Urothelium cell line (cell line): Measurements from ENCODE around the gene TBC1D22A.

Experiments
- DNase-seq: peaks from one replicate; pipeline ENCODE4 v3.0.0; 2011; ENCODE audit warnings: low spot score, mixed read lengths
- FAIRE-seq: peaks from 2 replicates; lab custom pipeline; 2011; peaks lifted over from hg19 to GRCh38; lab: Jason Lieb, UNC

The TBC1D22A gene

DNA sequence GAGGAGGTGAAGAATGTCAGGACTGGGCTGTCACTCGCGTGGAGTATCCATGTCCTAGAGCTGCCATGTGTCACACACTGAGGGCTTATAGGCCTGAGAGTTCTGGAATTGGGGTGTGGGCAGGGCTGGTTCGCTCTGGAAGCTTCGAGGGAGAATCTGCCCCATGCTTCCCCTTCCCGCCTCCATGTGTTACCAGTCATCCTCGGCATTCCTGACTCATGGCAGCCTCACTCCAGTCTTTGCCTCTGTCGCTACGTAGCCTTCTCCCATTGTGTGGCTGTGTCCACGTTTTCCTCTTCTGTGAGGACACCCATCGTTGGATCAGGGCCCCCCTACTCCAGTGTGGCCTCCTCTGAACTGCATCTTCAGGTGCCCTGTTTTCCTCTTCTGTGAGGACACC is 301.2 kb downstream of the TBC1D22A start:
- DNase-seq (no peak), FAIRE-seq (no peak)

DNA sequence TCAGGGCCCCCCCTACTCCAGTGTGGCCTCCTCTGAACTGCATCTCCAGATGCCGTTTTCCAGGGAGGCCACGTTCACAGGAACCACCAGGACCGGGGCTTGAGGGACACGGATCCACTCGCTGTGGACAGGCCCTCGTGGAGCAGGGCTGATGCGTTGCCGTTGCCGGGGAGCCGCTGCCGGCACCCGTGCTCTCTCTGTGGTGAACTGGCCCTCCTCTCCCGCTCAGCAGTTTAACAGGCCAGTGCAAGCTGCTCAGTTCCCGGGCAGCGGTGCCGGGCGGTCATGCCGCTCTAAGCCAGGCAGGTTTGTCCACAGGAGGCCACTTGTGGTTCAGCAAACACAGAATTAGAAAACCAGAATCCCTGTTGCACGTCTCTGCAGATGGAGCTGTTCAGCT is 301.6 kb downstream of the TBC1D22A start:
- DNase-seq (no peak), FAIRE-seq (no peak)

- FAIRE-seq (no peak), DNase-seq (no peak)
Observed at GRCh38 chr22:47064416-47064815, 302.0 kb downstream of the TBC1D22A start.

DNA sequence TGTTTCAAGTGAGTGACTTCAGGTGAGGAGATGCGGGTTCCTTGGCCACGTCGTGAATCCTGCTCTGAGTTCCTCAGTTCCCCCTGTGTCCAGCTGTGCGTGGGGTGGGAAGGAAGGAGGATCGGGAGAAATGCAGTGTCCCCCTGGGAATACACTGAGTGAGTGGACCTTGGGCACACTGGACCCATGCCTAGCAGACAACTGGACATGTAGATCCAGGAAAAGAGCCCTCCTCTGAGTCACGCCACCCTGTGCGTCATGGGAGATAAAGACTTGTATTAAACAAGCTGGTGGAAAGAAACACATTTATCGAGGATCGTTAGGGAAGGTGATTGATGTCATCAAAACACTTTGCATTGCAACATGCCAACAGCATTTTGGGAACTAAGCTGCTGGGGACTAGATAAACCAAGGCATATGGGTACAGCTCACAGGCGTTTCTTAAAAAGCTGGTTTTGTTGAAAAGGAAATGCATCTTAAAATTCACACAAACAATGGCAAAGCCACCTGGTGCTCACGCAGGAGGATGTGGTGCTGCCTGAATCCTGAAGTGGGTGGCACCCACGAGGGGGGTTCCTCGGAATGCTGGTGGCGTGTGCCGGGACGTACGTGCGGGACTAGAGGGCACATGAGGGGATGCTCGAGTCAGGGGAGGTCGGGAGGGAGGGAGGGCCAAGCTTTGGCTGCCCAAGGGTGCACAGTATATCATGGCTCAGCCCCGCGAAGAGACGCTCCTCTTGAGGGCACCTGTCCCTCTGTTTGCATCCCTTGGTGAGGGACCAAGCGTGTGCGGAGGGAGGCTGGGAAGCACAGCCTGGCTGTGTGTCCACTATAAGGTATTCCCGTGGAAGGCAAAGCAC is 303.5 kb downstream of the TBC1D22A start:
- no peak for FAIRE-seq
- no peak for DNase-seq

GRCh38 chr22:47066616-47066905 is 304.1 kb downstream of the TBC1D22A start:
- no peak for FAIRE-seq
- no peak for DNase-seq

GRCh38 chr22:47067321-47067890 is 305.0 kb downstream of the TBC1D22A start:
- no peak for DNase-seq
- FAIRE-seq = no peak

GRCh38 chr22:47067911-47068625 is 305.6 kb downstream of the TBC1D22A start:
- FAIRE-seq (no peak), DNase-seq (no peak)

GRCh38 chr22:47068626-47068996 is 306.2 kb downstream of the TBC1D22A start:
- DNase-seq (no peak), FAIRE-seq (no peak)

GRCh38 chr22:47069270-47069669 is 306.8 kb downstream of the TBC1D22A start:
- FAIRE-seq = no peak
- no peak for DNase-seq

DNA sequence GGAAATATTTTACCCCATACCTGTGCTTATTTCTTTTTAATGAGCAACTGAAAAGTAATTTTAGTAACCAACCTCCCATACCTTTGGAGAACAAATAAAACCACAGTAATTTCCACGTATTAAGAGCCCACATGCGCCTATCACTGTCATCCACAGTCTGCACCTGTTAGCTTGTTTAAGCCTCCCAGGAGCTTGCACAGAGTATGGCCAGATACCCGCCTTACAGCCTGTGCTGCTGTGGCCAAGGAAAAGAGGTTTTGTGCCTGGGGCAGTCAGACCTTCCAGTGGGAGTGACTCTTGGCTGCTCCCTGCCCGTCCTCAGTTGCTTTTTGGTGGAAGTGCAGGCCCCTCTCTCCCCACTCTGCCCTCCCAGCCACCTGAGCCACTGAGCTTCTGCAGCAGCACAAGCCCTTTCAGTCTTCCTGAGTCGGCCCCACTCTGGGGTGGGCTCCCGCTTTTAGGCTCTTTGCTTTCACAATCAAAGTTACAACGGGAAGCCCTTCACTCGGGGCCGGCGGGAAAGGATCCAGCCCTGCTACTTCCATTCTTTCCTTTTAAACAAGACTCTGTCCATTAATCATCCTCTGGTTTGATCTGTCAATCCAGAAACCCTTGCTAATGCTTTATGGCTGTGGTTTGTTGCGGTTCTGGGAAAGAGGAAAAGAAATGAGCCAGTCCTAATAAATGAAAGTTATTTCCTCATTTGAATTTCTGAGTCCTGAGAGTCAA is 308.8 kb downstream of the TBC1D22A start:
- DNase-seq (no peak), FAIRE-seq (no peak)

DNA sequence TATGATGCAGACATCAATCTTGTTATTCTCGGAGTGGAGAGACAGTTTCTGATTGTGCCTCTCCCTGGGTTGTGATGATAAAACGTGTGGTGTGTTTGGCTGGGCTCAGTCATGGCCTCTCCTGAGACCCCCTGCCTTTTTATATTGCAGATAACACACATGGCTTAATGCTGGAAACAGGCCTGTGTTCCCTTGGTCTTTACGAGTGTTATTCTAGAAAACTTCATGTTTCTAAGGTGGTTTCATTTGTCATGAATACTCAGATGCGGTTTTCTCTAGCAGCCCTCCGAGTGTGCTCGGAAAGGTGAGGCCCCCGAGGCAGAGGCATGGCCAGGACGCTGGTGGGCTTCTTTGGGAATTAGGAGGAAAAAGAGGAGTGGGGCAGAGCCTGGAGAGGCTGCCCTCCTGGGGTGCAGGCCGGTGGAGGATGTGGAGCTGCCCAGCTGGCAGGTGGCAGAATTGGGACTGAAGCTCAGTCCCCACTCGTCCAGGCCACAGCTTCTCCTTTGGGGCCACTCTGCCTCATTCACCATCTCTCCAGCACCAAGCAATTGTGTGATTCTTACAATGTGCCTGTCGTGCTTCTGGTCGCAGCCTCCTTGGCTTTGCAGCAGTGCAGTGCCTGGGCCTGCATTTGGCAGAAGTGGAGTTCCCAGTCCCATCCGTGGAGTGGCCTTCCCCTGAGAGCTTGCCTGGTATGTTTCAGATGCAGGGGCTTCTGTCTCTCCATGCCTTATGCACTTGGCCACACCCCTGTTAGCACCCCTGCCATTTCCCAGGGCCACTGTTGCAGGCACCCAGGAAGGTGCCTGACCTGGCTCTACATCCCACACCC is 309.6 kb downstream of the TBC1D22A start:
- FAIRE-seq (no peak), DNase-seq (no peak)

- no peak for FAIRE-seq
- DNase-seq = no peak
Observed at GRCh38 chr22:47072642-47072967, 310.2 kb downstream of the TBC1D22A start.

DNA sequence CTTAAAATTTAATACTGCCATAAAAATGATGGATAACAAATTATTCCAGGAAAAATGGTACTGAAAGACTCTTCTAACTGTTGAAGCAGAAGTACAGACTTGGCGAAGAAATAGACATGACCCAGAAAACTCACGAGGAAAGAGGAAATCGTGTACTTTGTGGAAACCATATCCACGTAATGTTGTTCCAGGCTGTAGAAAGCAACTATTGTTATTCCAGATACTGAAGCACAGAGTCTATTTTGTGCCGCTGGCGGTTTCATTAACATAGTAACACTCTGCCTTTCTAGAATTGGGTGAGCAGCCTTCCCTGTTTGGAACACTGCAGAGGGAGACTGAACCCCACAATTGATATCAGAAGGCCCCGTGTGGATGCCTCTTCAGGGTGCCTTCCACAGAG is 310.6 kb downstream of the TBC1D22A start:
- no peak for FAIRE-seq
- no peak for DNase-seq

GRCh38 chr22:47074105-47074504 is 311.7 kb downstream of the TBC1D22A start:
- FAIRE-seq = no peak
- DNase-seq = no peak

DNA sequence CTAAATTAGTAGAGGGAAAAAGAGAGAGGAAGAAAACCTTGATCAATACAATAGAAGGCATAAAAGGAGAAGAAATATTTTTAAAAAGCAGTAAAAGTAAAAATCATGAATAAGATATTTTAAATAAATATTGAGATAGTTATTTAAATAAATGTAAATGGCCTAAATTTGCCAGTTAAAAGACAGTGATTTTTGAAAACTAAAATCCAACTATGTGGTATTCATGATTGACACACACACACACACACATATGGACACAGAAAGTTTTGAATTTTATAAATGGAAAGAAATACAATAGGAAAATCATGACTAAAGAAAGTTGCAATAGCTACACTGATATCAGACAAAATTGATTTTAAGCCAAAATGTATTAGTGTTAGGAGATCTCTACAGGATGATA is 313.1 kb downstream of the TBC1D22A start:
- DNase-seq (no peak), FAIRE-seq (no peak)

DNA sequence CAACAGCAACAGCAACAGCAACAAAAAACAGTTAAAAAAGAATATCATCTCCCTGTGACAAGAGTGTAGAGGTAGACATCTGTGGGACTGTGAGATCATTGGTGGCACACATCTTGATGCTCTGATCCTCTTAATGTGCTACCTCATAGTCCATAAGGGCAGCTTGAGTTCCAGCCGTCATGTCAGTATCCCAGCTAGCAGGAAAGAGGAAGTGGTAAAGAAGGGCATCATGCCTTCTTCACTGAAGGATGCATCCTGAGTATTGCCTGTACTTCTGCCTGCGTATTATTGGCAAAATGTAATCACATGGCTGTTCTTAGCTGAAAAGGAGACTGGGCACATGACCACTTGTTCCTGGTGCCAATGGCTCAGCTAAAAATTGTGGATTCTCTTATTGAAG is 314.3 kb downstream of the TBC1D22A start:
- FAIRE-seq = no peak

DNA sequence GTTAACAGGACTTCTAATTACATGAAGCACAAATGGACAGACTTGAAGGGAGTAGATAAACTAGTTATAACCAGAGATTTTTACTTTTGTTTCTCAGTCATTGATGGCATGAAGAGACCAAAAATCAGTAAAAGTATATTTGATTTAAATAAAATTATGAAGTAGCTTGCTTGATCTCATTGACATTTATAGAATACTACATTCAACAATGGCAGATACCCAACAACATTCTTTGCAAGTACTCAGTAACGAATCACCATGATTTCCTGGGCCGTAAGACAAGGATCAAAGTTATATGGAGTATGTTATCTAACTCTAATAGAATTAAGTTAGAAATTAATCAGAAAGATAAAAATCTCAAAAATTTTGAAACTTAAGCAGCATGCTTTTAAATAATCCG is 317.6 kb downstream of the TBC1D22A start:
- FAIRE-seq = no peak

More for the DNA sequence above, 314.3 kb downstream of the TBC1D22A start:
- no peak for DNase-seq

DNA sequence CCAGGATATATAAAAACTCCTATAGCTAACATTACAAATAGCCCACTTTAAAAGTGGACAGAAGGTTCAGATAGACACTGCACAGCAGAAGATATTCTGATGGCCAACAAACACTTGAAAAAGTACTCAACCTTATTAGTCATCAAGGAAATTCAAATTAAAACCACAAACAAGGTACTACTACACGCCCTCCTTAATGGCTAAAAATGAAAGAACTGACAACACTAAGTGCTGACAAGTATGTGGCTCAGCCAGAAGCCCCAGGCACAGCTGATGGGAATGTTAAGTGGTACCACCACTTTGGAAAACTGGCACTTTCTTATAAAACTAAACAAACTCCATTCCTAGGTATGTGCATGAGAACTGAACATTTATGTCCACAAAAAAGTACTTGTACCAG is 320.1 kb downstream of the TBC1D22A start:
- DNase-seq (no peak), FAIRE-seq (no peak)

More for the DNA sequence above, 317.6 kb downstream of the TBC1D22A start:
- no peak for DNase-seq

DNA sequence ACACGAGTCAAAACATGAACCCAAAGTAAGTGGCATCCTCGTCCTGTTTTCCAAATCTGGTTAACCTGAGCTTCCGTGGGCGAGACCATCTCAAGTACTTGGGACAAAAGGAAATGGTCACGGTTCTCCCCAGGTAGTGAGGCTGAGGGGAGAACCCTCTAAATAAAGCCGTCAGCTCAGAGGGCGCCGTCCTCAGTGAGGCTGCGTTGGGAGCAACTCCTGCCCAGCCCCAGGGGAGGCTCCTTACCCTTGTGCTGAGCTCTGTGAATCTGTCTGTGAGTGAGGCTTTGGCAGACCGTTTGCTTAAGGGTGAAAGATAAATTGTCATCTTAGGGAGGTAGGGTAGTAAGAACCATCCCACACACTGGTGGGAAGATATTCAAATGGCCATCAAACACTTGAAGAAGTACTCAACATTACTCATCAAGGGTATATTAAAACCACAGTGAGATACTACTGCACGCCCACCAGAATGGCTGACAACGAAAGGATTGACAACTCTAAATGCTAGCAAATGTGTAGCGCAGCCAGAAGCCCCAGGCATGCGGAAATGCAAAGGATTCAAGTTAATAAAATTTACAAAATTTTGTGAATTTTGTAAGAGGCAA is 321.0 kb downstream of the TBC1D22A start:
- no peak for DNase-seq
- no peak for FAIRE-seq

DNA sequence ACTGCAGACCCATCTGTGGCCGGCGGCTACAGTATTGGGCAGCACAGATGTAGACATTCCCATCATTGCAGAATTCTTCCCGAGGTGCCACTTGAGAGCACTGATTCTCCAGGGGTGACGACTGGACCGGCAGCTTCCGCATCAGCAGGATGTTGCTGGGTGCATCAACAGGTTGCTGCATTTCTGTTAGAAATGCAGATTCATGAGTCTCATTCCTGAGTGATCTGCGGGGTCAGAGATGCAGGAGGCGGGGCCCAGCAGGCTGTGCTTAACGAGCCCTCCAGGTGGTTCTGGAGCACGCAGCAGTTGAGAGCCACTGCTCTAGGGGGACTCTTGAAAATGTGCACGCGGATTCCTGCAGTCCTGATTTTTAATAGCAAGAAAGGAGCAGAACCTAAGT is 321.8 kb downstream of the TBC1D22A start:
- no peak for FAIRE-seq
- no peak for DNase-seq
